Activated CD8-positive, alpha-beta T cell treated with anti-CD3 and anti-CD28 coated beads for 36 hours (primary cell): Measurements from ENCODE around the gene ASXL2. TPM values are rescaled to one million over a fixed set of nuclear protein-coding genes. Genes with fewer than 3 reads are reported as not detected.

ENCODE experiments used
- ATAC-seq: fragments of 200-7000 bp; cut with Tn5 transposase; one replicate; pipeline ENCODE4 v1.10.0; 2021; ENCODE audit warnings: mild to moderate bottlenecking, moderate library complexity
- CTCF ChIA-PET: fragments of 350-600 bp; sonication (Branson Sonifier 250); formaldehyde crosslinking; loops from one replicate; lab custom pipeline; 2021; ENCODE audit warnings: antibody characterized with exemption; lab: Charles Lee
- POLR2A ChIA-PET: fragments of 350-600 bp; sonication (Branson Sonifier 250); formaldehyde crosslinking; loops from one replicate; lab custom pipeline; 2021; ENCODE audit warnings: antibody characterized with exemption; lab: Charles Lee
- DNase-seq: peaks from one replicate; pipeline ENCODE4 v3.0.0-alpha.2; 2020
- H3K27ac Mint-ChIP-seq: one replicate; pipeline ENCODE4 v1.8.0; 2021; ENCODE audit warnings: mild to moderate bottlenecking, mixed read lengths
- H3K27me3 Mint-ChIP-seq: one replicate; pipeline ENCODE4 v1.8.0; 2021; ENCODE audit warnings: mixed read lengths
- H3K36me3 Mint-ChIP-seq: one replicate; pipeline ENCODE4 v1.8.0; 2021; ENCODE audit warnings: low read depth, mixed read lengths
- H3K4me1 Mint-ChIP-seq: one replicate; pipeline ENCODE4 v1.8.0; 2021; ENCODE audit warnings: low read depth, mixed read lengths
- H3K4me3 Mint-ChIP-seq: one replicate; pipeline ENCODE4 v1.8.0; 2021; ENCODE audit warnings: mild to moderate bottlenecking, moderate library complexity, mixed read lengths
- H3K9me3 Mint-ChIP-seq: one replicate; pipeline ENCODE4 v1.8.0; 2021; ENCODE audit warnings: mixed read lengths
- CTCF ChIP-seq: fragments of 200-600 bp; IDR thresholded peaks from one replicate; pipeline ENCODE4 v1.8.0; 2022; ENCODE audit warnings: antibody characterized with exemption, mild to moderate bottlenecking
- intact Hi-C: fragments of 100-400 bp; cut with micrococcal nuclease; formaldehyde crosslinking; loops from one replicate; pipeline ENCODE4 v1.10.0; 2022
- total RNA-seq, 2 experiments: library from RNA; stranded (reverse); gene quantifications; one replicate each; pipeline ENCODE4 v1.2.3, GENCODE V29; 2021

The ASXL2 gene
- total RNA-seq, 2 experiments from 2014 or later, result 42.5 to 42.8 TPM

- H3K4me1 Mint-ChIP-seq, result peaks cover 81% of the 10 kb centered on the region
- no peaks in the 10 kb centered on the region for H3K27me3 Mint-ChIP-seq
- peaks cover 66% of the 10 kb centered on the region for H3K36me3 Mint-ChIP-seq
- intact Hi-C loops, result loop anchor here (5.0 kb wide), 1 partner anchor 33 kb away; no protein-coding TSS in a partner anchor
- H3K9me3 Mint-ChIP-seq, result peaks cover 3% of the 10 kb centered on the region
- DNase-seq (no peak), ATAC-seq (no peak)
- no peak for TF ChIP-seq CTCF
- H3K4me3 Mint-ChIP-seq, result no peak overlapping the region
- H3K27ac Mint-ChIP-seq, result peak overlapping the region; percentile 93
- ChIA-PET POLR2A (interaction anchor here (1.3 to 1.4 kb wide), 4 partner anchors 10 to 80 kb away, joined by 3 to 5 read pairs (median 4); partner anchors contain the start of gene ASXL2), CTCF (interaction anchor here (0.9 to 1.7 kb wide), 4 partner anchors 9 to 53 kb away, joined by 3 to 6 read pairs (median 3); no protein-coding TSS in a partner anchor)
These were observed 79.0 kb downstream of the ASXL2 start for GRCh38 chr2:25799301-25799700.

GRCh38 chr2:25797620-25798488 is 80.4 kb downstream of the ASXL2 start:
- Mint-ChIP-seq H3K36me3 (peaks cover 60% of the 10 kb centered on the region), H3K27ac (peak overlapping the region; percentile 93), H3K4me3 (peak overlapping the region; percentile 6), H3K27me3 (no peaks in the 10 kb centered on the region), H3K4me1 (peaks cover 80% of the 10 kb centered on the region), H3K9me3 (peaks cover 3% of the 10 kb centered on the region)
- DNase-seq (peak; percentile 60), ATAC-seq (peak; percentile 63)
- intact Hi-C loops, result loop anchor here (5.0 kb wide), 1 partner anchor 34 kb away; no protein-coding TSS in a partner anchor
- ChIA-PET CTCF (interaction anchor here (0.9 to 2.0 kb wide), 6 partner anchors 7 to 58 kb away, joined by 3 to 6 read pairs (median 4); no protein-coding TSS in a partner anchor), POLR2A (interaction anchor here (0.8 to 1.8 kb wide), 7 partner anchors 9 to 483 kb away, joined by 3 to 12 read pairs (median 3); no protein-coding TSS in a partner anchor)
- no peak for TF ChIP-seq CTCF

- peak; percentile 57 for ATAC-seq
- ChIA-PET POLR2A (interaction anchor here (0.7 to 2.7 kb wide), 4 partner anchors 13 to 57 kb away, joined by 3 to 10 read pairs (median 6); no protein-coding TSS in a partner anchor), CTCF (interaction anchor here (1.0 to 2.6 kb wide), 7 partner anchors 8 to 58 kb away, joined by 3 to 20 read pairs (median 4); no protein-coding TSS in a partner anchor)
- no peak for TF ChIP-seq CTCF
- peak; percentile 52 for DNase-seq
- Mint-ChIP-seq H3K4me3 (peak overlapping the region; percentile 80), H3K36me3 (peaks cover 73% of the 10 kb centered on the region), H3K4me1 (peaks cover 84% of the 10 kb centered on the region), H3K27me3 (no peaks in the 10 kb centered on the region), H3K27ac (peak overlapping the region; percentile 92), H3K9me3 (peaks cover 3% of the 10 kb centered on the region)
- intact Hi-C loops, result loop anchor here (5.0 kb wide), 1 partner anchor 38 kb away; no protein-coding TSS in a partner anchor
These were observed 83.6 kb downstream of the ASXL2 start for GRCh38 chr2:25794544-25795276.

- Mint-ChIP-seq H3K4me1 (peaks cover 61% of the 10 kb centered on the region), H3K27me3 (no peaks in the 10 kb centered on the region), H3K9me3 (no peaks in the 10 kb centered on the region), H3K36me3 (peaks cover 49% of the 10 kb centered on the region), H3K4me3 (peak overlapping the region; percentile 58), H3K27ac (peak overlapping the region; percentile 86)
- no peak for TF ChIP-seq CTCF
- POLR2A ChIA-PET, result interaction anchor here (1.0 to 1.5 kb wide), 2 partner anchors 7 to 13 kb away, joined by 3 to 5 read pairs; no protein-coding TSS in a partner anchor
- DNase-seq (no peak), ATAC-seq (no peak)
- CTCF ChIA-PET, result interaction anchor here (1.3 to 2.5 kb wide), 4 partner anchors 9 to 62 kb away, joined by 3 to 11 read pairs (median 4); no protein-coding TSS in a partner anchor
- intact Hi-C loops, result no loop called here
These were observed 88.1 kb downstream of the ASXL2 start for GRCh38 chr2:25790074-25790790.
